ENCODE data around the gene POU2F3. TPM values are rescaled to one million over a fixed set of nuclear protein-coding genes. Genes with fewer than 3 reads are reported as not detected.

The POU2F3 gene
- total and polyA plus RNA-seq, 2 of the 13 experiments (the other 11 are each of a cell fraction or from before 2014, with no cell fraction given): not detected

- TF ChIP-seq ZXDC (CRISPR knock-in tag; IDR thresholded peaks at IDR 0.05): no peak
- TF ChIP-seq ZZZ3 (CRISPR knock-in tag; IDR thresholded peaks at IDR 0.05; ENCODE audit: borderline replicate concordance): no peak
- TF ChIP-seq, protein P1, sequence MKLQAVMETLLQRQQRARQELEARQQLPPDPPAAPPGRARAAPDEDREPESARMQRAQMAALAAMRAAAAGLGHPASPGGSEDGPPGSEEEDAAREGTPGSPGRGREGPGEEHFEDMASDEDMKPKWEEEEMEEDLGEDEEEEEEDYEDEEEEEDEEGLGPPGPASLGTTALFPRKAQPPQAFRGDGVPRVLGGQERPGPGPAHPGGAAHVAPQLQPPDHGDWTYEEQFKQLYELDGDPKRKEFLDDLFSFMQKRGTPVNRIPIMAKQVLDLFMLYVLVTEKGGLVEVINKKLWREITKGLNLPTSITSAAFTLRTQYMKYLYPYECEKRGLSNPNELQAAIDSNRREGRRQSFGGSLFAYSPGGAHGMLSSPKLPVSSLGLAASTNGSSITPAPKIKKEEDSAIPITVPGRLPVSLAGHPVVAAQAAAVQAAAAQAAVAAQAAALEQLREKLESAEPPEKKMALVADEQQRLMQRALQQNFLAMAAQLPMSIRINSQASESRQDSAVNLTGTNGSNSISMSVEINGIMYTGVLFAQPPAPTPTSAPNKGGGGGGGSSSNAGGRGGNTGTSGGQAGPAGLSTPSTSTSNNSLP (IDR thresholded peaks at IDR 0.05; ENCODE audit: low read depth, low read length): peak; percentile 29
- TF ChIP-seq PHF21A (CRISPR knock-in tag; IDR thresholded peaks at IDR 0.05): peak; percentile 14; the same call in 1 of the 2 replicates
- no peak for TF ChIP-seq ZNF687 (CRISPR knock-in tag; IDR thresholded peaks at IDR 0.05)
- TF ChIP-seq ZBTB40 (IDR thresholded peaks at IDR 0.05): no peak
- no peak for TF ChIP-seq ZBTB40 (CRISPR knock-in tag; IDR thresholded peaks at IDR 0.05)
- TF ChIP-seq EZH2 (conservative IDR thresholded peaks at IDR 0.05; ENCODE audit: low read depth, low read length): no peak
Observed at GRCh38 chr11:120337355-120338106, 97.6 kb downstream of the POU2F3 start (continued).
